Uterus (tissue), 2 donors: ENCODE data around the gene TTC13.

ENCODE experiments used
- POLR2A ChIP-seq, 2 donors: fragments of 450-650 bp; IDR thresholded peaks; one replicate each; pipeline ENCODE4 v1.6.1; 2016; ENCODE audit warnings: antibody characterized with exemption in 2 of 2, mild to moderate bottlenecking in 1 of 2, moderate library complexity in 1 of 2
- TF ChIP-seq, protein P1 (sequence below), 4 experiments: fragments of 200-600 bp in 2 of 4; fragments of 450-650 bp in 2 of 4; sonication (generic) in 2 of 4; IDR thresholded peaks; one replicate each; pipeline ENCODE4 v1.5.1; 2016 to 2019; ENCODE audit warnings: antibody characterized with exemption in 4 of 4, mild to moderate bottlenecking in 2 of 4, moderate library complexity in 1 of 4

DNA sequence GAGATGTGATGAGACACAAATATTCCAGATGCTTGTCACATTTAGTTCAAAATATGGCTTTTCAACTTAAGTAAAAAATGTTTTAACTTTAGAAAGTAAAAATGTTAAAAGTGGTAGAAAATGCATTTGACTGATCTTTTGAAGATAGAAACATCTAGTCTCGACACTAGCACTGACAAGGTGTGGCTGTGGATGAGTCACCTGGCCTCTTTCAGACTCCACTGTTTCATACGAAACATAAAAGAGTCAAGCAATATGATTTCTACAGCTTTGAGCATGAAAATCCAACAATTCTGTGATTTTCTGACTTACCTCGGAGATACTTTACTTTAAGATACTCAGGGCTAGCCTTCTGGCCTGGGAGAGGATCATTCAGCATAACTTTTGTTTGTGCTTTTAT, 47.7 kb downstream of the TTC13 start:
- TF ChIP-seq, protein P1, sequence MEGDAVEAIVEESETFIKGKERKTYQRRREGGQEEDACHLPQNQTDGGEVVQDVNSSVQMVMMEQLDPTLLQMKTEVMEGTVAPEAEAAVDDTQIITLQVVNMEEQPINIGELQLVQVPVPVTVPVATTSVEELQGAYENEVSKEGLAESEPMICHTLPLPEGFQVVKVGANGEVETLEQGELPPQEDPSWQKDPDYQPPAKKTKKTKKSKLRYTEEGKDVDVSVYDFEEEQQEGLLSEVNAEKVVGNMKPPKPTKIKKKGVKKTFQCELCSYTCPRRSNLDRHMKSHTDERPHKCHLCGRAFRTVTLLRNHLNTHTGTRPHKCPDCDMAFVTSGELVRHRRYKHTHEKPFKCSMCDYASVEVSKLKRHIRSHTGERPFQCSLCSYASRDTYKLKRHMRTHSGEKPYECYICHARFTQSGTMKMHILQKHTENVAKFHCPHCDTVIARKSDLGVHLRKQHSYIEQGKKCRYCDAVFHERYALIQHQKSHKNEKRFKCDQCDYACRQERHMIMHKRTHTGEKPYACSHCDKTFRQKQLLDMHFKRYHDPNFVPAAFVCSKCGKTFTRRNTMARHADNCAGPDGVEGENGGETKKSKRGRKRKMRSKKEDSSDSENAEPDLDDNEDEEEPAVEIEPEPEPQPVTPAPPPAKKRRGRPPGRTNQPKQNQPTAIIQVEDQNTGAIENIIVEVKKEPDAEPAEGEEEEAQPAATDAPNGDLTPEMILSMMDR (IDR thresholded peaks at IDR 0.05), result no peak
- TF ChIP-seq POLR2A (IDR thresholded peaks at IDR 0.05), result no peak
